HG02763 (cell line): ENCODE data around the gene POLR1A.
"Not testable (repeated sequence)": the region's sequence is repeated elsewhere in the genome, so short reads cannot be mapped to it uniquely, and the experiment has no call there.

ENCODE experiments used
- ATAC-seq: cut with Tn5 transposase; IDR thresholded peaks from one replicate; pipeline ENCODE4 v1.9.1; 2021; ENCODE audit warnings: mild to moderate bottlenecking, moderate library complexity; ENCODE audit not compliant: unreplicated experiment

POLR1A gene

DNA sequence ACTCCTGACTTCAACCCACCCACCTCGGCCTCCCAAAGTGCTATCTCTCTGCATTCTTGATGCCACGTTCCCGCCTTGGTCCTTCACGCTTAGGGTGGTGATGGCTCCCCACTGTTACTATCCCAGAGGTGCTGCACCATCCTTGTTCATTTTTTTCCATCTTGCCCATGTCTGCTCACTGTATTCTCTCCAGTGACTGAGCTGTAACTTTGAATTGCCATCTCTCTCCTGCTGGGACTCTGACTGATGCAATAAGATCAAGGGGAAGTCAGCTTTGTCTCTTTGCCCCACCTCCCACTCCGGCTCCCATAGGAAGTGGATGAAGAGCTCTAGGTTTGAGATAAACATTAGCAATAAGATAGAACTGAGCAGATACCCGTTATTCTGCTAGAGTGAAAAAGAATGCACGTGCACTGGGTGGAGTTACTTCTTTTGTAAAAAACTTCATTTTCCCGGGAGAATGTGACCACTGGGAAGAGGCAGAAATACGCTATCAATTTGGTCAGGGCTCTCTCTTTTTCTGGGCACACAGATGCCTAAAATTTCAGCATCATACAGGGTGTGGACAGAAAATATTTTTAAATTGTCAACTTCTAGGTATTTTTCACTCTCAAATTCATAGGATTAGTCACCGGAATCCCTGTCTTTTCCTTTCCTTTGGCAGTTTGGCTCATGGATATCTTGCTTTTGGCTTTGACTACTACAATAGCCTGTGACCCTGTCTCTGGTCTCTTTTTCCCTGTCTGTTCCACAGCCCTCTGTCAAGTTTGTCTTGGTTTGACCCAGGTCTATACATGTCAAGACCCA, 105.4 kb downstream of the POLR1A start:
- no peak for ATAC-seq

- peak; percentile 75 for ATAC-seq
Measured at GRCh38 chr2:85999061-85999831, 106.4 kb downstream of the POLR1A start.

GRCh38 chr2:85998071-85998991, 107.4 kb downstream of the POLR1A start:
- no peak for ATAC-seq

DNA sequence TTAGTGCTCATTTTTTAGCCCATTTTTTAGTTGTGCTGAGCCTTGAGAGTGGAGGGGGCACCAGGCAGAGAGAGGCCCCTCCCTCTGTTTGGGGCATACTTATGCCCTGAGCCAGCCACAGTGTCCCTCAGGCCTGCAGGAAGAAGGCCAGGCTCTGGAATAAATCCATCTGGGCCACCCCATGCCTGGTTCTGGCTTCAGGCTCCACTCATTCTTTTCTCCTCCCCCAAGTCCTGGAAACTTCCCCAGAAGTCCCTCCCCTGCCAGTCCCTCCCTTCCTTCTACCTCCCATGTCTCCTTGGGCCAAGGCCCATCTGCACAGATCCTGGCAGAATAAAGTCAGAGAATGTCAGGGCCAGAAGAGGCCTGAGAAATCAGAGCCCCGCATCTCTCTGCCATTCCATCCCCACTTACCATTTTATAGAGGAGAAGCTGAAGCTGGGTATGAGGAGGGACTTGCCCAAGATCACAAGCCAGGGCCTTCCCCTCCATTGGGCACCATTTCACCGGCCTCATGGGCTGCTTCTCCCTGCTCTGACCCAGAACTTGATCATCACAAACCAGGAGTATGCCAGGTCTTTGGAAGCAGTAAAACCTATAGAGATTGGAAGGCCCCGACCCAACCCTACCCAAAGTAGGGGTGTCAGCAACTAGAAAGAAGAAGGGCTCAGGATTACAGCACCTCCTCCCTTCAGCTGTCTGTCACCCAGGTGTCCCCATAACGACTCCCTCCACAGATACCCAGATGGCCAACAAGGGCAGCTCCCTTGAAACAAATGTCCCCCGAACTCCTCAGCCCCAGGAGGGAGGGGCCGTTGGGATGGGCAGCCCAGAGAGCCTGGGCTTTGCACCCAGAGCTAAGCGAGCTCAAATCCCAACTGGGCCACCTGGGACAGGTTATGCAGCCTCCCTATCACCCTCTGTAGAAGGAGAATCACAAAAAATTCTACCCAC, 108.4 kb downstream of the POLR1A start:
- ATAC-seq: no peak

- no peak for ATAC-seq
Measured at GRCh38 chr2:85996591-85996990, 109.1 kb downstream of the POLR1A start.

- ATAC-seq: no peak
Measured at GRCh38 chr2:85995648-85996529, 109.8 kb downstream of the POLR1A start.

DNA sequence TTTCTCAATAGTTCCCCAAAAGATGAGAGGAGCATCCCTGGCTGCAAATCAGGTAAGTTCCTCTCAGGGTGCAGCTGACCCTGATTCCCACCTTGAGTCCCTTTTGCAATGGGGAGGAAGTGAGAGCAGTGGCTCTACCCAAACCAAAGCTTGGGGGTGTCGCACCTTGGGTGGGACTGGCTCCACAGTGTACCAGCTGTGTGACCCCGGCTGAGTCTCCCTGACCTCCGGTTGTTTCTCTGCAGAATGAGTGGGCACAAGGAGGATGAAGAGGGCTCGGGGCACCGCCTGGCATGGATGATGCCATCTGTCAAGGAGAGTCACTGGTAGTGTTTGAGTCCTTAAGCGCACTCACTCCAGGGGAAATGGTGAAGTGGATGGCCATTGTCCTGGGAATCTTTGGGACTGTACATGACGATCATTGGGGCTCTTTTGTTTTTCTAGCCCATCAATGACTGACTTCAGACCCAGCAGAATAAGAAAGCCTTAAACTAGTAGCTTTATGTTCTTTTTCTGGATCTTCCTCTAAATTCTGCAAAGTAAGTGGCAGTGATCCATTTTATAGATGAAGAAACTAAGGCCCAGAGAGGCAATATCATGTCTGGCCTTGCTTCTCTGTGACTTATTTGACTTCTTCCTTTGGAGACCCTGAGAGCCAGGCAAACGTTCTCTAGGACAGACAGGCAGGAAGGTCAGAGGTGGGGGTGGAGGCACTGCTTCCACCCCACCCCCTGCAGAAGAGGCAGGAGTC, 110.6 kb downstream of the POLR1A start:
- ATAC-seq: no peak

DNA sequence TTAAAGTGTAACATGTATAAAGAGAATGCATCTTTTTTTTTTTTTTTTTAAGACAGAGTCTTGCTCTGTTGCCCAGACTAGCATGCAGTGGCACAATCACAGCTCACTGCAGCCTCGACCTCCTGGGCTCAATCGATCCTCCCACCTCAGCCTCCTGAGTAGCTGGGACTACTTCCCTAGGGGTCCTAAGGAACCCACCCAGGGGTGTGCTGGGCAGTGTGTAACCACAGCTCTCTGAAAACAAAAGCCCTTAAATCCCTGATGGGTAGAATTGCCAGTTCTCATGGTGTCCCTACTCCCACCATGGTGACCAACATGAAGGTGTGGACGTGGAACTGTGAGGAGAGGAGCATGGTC, 111.3 kb downstream of the POLR1A start:
- no peak for ATAC-seq

DNA sequence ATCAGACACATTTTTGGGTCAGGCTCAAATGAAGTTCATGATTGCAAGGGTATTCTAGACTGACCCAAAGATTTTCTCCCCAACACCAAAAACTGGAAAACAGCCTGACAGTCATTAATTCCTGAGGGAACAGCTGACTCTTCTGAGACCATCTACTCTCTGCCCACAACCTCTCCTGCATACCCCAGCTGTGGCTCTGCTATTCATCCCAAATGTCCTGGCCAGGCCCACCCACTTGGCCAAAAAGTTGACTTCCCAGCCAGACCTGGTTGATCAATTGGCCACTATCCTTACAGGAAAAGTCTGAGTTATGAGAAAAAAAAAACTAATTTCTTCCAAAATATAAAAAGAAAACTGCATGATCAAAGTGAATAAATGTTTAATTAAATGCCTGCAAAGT, 113.1 kb downstream of the POLR1A start:
- ATAC-seq: no peak

GRCh38 chr2:85992053-85992452, 113.6 kb downstream of the POLR1A start:
- not testable (repeated sequence) for ATAC-seq

DNA sequence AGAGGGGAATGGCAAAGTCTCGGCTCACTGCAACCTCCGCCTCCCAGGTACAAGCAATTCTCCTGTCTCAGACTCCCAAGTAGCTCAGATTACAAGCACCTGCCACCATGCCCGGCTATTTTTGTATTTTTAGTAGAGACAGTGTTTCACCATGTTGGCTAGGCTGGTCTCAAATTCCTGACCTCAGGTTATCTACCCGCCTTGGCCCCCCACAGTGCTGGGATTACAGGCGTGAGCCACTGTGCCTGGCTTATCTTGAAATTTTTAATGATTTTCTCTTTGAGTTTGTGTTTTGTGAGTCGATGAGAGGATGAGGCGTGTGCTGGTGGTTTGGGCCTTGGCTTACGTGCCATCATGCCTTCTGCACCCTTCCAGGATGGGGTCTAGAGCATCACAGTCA, 115.6 kb downstream of the POLR1A start:
- ATAC-seq: no peak

DNA sequence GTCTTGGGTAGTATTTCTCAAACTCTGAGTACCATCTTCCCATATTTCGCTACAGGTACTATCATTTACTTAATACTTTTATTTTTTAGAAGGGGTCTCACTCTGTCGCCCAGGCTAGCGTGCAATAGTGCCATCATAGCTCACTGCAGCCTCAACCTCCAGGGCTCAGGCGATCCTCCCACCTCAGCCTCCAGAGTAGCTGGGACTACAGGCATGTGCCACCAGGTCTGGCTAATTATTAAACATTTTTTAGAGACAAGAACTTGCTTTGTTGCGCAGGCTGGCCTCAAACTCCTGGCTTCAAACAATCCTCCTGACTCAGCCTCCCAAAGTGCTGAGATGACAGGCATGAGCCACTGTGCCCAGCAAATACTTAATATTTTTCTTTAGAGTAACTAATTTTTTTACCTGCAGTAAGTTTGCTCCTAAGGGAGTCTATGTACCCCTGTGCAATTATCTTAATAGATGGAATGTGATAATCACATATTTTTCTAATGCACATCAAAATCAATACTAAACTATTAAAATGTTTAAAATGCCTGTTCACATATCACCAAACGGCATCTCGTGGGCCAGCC, 116.3 kb downstream of the POLR1A start:
- ATAC-seq: no peak

DNA sequence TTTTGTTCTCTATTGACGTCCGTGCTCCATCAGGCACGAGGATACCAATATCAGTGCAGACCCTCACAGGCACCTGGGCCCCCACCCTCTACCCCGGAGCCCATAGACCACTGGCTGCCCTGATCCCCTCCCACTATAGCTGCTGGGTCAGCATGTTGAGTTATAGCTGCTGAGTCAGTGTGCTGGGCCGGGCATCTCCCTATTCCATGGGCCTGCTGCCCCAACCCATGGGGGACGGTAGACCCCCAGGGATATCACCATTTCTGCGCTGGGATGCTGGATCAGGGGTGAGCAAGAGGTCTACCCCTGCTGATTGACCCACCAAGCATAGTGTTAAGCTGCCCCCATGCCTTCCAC, 116.8 kb downstream of the POLR1A start:
- no peak for ATAC-seq

GRCh38 chr2:85988175-85988913, 117.3 kb downstream of the POLR1A start:
- ATAC-seq: no peak

DNA sequence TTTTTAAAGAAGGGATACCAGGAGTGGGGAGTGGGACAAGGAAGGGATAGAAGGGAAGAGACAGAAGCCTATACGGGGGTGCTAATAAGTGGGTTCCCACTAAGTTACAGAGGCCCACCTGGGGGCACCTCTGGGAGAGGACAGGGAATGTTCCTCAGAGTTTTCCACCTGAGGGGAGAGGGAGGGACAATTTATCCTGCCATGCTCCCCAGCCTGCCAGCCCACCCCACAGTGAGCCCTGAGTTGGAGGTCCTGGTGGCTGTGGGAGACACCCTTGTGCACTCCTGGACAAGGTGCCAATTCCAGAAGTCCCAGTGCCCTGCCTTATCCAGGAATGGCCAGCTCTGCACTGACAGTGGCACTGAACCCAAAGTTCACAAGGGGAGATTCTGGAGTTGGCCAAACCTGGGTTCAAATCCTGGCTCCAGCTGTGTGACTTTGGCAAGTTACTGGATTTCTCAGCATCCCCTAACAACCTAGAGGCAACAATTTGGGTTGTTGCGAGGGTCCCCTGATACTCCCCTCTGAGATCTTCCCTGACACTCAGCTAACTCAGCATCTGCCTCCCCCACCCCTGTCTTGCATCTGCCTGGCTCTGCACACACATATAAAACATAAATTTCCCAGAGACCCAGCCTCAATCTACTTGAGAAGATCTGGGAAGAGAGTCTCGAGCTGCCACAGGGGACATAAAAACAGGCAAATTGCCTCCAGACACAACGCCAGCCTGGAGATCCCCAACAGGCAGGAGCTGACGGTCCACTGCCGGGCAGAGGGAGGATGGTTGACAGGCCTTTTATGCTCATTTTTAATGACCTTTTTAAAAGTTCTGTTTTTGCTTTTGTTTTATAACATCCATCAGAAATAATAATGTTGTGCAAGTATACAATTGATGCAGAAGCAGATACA, 118.2 kb downstream of the POLR1A start:
- ATAC-seq: no peak

DNA sequence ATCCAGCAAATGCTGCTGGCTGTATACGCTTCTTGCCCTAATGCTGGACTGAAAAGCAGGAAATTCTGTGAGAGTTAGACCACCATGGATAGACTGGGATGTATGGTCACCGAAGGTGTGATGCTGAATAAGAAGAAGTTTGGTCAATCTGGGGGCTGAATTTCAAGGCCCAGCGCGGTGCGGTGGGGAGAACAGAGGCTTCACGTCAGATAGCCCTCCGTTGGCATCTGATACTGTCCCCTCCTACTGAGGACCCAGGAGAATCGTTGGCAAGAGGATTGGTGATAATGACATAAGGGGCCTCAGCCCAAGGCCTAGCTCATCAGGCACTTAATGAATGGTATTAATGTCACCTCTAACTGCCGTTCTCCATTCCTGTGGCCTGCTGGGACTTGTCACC, 119.6 kb downstream of the POLR1A start:
- ATAC-seq: no peak
